GM18858 (cell line): ENCODE measurements around the gene WDR48.
A peak's percentile ranks its signal among the peaks of the same experiment; 100 is the strongest.

ENCODE experiments used
- ATAC-seq: cut with Tn5 transposase; IDR thresholded peaks from one replicate; pipeline ENCODE4 v1.9.1; 2021; ENCODE audit not compliant: unreplicated experiment

WDR48 gene

DNA sequence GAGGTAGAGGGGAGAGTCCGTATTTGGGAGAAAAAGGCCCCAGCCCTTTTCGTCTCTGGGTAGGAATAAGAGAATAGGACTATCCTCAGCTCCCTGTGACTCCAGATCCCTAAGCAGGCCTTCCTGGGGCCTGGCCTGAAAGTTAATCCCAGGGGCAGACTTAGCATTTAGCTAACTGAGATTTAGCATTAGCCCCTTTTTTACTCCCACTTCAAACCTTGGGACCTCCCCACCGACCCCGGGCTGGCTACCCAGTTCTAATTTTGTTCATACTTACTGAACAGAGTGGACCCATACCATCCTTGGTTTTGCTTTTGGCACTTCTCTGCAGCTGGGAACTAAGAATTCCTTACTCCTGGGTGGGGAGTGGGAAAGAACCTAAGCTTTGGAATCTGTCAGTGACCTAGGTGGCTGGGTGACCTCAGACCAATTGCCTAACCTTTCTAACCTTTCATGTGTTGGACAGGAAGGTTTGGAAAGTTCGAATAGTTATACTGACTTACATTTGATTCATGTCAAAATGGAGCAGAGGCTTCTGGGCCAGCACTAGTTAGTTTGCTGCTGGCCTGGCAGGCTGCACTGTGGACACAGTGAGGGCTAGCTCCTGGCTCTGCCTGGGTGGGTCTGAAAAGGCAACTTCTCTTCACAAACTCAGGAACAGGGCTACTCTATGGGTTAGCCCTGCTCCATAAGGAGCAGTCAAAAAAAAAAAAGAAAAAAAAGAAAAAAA lies 67.3 kb downstream of the WDR48 start:
- no peak for ATAC-seq

DNA sequence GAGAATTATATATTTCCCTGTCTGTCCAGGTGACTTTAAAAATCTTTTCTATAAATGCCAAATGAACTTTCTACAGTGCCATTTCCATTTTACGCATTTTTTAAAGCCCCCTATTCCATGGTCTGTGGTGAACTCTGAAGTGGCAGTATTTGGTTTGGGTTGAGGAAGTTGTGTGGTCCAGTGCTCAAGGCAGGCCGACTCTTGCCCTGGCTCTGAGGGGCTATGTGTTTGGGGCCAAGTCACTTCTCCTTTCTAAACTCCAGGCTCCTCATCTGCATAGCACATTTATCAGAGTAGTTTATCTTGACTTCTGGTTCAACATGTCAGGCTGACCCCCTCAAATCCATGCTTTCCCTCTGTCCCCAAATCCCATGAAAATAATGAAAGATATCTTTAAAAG lies 69.8 kb downstream of the WDR48 start:
- ATAC-seq, result no peak

DNA sequence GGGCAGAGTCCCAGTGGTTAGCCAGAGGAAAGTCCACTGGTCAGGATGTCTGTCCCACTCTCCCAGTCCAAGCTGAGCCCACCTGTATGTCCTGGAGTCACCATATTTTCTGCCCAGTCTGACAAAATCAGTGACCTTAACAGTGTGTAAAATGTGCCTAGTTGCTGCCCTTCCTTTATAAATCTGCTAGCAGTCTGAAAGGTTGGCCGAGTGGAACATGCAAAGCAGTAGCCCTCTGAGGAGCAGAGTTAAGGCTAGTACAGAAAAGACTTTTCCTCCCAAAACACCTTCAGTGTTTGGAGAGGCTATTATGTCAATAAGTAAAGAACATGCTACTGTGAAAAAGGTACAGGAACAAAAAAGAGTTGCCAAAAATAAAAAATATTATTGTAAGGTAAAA lies 71.0 kb downstream of the WDR48 start:
- ATAC-seq, result peak; percentile 86

DNA sequence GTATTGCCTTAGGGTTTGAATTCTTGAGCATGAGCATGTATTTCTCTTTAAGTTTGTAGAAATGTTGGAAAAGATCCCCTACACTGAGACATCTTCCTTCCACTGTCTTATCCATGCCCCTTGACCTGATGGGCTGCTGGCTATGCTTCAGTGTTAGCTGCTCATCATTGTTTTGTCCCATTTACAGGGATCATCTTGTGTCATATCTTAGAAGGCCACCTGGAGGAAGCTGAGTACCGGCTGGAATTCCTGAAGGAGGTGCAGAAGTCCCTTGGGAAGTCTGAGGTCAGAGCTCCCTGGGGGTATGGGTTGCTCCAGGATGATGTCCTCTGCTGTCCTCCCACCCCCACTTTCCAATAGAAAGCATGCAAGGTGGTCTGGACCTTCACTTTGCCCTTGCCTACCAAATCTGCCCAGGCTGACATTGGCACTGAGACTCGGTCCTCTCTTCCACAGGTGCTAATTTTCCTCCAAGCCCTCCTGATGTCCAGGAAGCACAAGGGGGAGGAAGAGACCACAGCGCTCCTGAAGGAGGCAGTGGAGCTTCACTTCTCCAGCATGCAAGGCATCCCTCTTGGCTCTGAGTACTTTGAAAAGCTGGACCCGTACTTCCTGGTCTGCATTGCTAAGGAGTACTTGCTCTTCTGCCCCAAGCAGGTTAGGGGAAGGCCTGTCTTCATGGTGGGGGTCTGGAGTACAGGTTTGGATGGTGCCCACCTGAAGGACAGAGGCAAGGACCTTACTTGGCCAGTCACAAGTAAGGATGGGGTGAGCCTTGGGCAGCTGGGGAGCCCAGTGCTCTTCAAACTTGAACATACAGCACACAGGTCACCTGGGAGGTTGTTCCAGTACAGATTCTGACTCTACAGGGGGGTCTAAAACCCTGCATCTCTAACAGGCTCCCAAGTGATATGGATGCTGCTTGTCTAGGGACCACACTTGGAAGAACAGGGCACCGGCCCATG lies 73.3 kb downstream of the WDR48 start:
- no peak for ATAC-seq

DNA sequence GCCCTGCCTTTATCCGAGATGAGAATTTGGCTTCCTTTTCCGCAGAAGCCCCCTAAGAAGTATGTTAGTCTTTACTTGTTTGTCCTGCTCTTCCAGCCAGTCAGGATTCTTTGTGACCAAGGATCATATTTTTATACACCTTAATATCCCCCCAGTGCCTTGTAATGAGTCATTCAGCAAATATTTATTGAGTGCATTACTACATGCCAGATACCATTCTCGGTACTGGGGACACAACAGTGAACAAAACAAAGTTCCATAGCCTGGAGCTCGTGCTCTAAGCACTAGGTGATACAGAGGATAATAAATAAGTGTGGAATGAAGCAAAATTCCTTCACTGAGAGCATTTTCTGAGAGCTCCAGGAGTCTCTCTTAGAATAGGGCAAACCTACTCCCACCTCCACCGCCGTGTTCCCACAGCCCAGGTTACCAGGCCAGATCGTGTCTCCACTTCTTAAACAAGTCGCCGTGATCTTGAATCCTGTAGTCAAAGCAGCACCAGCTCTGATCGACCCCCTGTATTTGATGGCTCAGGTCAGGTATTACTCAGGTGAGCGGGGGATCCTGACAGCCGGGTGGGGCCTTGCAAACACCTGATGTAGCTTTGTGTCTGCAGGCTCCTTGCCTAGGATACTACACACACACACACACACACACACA lies 74.2 kb downstream of the WDR48 start:
- no peak for ATAC-seq

DNA sequence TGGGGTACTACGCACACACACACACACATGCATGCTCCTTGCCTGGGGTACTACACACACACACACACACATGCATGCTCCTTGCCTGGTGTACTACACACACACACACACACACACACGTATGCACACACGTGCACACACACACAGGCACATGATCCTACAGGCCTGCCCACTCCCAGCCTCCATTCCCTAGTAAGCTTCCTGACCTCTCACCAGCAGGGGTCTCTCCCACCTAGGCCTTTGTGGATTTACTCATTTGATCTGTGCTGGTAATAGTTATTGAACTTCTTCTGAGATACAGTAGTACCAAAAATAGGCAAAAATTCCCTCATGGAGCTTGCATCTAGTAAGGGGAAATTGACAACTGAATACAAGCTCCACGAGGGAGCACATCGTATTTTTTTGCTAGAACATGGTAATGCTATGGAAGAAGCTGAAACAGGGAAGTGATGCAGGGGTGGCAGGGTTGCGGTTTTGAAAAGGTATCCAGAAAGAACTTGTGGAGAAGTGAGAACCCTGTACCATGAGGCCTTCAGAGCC lies 74.8 kb downstream of the WDR48 start:
- no peak for ATAC-seq

DNA sequence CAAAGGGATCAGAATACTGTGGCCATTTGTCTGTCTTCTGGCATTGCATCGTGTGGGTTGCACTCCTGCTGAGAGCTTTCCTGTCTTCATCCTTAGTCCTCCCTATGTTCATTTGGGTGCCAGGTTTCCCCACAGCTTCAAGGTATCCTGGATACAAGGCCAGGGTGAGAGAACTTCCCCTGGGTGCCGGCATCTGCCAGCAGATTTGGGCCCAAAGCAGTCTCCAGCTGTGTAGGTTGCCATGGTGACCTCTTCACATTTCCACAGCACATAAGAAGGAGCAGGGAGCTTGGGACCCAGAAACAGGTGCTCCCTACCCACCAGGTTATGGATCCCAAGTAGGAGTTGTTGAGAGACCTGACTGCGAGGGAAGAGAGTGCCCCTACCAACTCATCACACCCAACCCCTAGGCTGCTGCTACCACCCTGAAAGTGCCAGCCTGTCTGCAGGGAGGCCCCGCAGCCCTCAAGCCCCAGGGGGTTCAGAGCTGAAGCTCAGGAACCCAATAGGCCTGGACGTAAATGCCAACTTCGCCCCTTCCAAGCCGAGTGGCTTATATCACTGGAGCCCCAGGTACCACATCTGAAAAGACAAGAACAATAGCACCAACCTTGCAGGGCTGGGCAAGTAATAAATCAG lies 75.6 kb downstream of the WDR48 start:
- ATAC-seq, result no peak

DNA sequence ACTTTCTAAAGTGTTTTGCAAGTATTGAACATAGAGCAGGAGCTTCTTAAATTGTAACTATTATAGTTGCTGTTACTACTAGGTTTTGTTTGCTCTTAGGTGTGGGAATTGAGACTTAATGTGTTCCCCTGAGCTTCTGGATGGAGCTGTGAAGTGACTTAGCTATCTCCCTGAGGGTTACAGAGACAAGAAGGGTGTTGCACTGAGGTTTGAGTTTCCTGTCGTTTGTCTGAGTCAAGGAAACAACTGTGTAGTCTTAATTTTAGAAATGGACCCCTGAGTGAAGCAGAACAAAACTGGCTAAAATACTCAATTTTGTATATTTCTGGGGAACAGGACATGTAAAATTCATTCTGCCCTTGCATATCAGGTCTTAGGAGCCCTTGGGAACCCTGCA lies 76.1 kb downstream of the WDR48 start:
- ATAC-seq, result no peak

DNA sequence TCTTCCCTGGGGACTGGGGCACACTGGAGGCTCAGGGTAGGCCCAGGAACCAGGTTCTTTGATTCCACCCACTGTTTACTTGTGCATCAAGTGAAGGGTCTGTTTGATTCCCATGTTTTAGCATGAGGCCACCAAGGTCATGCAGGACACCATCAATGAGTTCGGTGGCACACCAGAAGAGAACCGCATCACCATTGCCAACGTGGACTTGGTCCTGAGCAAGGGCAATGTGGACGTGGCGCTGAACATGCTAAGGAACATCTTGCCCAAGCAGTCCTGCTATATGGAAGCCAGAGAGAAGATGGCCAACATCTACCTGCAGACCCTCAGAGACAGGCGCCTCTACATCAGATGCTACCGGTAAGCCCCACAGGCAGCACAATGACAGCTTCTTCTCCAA lies 77.1 kb downstream of the WDR48 start:
- ATAC-seq, result no peak

DNA sequence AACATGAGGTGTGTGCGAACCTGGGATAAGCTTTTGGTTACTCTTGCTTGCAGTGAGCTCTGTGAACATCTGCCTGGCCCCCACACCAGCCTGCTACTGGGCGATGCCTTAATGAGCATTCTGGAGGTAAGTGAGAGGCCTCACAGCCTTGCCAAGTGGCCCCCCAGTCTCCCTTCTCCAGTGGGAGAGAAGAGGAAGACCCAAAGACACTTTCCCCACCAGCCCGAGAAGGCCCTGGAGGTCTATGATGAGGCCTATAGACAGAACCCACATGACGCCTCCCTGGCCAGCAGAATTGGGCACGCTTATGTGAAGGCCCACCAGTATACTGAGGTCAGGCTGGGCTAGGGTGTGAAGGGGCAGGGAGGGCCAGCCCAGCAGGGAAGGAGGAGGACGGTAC lies 78.2 kb downstream of the WDR48 start:
- no peak for ATAC-seq

DNA sequence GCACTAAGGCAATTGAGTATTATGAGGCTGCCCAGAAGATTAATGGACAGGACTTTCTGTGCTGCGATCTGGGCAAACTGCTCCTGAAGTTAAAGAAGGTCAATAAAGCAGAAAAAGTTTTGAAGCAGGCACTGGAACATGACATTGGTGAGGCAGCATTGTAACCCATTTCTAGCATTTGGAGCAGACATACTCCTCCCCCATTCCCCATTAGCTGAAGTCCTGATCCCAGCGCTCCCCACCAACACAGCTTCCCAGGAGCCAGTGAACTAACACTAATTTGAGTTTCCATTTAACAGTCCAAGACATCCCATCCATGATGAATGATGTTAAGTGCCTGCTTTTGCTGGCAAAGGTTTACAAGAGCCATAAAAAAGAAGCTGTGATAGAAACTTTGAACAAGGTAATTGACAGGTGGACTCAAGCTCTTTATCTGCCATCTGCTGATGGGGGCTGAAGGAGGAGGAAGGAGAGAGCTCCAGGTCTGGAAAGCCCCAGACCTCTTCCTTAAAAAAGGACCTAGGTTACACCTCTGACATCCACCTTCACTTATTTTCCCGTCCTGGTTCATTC lies 79.0 kb downstream of the WDR48 start:
- no peak for ATAC-seq

DNA sequence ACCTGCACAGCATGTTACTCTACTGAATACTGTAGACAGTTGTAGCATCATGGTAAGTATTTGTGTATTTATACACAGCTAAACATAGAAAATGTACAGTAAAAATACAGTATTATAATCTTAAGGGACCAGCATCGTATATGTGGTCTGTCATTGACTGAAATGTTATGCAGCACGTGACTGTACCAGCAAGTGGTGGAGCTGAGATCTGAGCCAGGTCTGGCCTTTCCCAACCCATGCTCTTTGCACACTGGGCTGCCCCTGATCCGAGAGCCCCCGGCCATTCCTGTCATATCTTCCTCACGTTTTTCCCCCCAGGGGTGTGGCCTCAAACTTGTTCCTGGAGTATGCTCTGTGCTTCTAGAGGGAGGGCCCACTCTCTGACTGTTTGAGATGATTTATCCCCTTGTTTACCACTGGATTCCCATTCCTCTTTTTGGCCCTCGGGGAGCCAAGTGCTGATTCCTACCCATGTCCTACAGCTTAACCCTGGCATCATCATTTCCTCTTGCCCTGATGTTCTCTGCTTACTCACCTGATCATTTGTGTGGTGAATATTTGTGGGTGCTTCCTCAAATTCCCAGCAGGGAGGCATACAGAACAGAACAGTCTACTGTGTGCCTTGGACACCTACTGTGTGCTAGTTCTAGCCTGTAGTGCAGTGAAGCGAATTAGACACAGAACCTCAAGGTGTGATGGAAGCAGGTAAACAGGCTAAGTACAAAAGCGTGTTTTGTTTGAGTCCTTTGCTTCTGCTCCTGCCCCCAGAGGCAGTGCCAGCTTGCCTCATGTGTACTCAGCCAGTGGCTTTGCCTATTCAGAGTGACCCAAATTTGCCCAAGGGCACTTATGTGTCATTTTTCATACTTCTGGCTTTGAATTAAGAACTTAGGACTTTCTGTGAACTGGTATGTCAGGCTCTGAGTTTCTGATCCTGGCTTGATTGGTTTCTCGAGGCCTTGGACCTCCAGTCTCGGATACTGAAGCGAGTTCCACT lies 80.6 kb downstream of the WDR48 start:
- no peak for ATAC-seq

DNA sequence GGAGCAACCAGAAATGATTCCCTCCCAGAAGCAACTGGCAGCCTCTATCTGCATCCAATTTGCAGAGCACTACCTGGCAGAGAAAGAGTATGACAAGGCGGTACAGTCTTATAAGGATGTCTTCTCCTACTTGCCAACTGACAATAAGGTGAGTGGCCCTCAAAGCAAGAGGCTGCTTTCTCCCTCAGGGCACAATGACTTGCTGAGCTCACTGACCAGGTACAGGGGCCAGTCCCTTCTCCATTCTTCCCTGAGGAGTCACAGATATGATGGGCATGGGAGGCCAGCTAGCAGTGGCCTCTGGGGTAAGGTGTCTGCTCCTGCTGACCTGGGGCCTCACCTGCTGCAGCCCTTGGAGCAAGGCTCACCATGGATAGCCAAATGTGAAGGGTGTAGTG lies 81.3 kb downstream of the WDR48 start:
- ATAC-seq, result no peak

DNA sequence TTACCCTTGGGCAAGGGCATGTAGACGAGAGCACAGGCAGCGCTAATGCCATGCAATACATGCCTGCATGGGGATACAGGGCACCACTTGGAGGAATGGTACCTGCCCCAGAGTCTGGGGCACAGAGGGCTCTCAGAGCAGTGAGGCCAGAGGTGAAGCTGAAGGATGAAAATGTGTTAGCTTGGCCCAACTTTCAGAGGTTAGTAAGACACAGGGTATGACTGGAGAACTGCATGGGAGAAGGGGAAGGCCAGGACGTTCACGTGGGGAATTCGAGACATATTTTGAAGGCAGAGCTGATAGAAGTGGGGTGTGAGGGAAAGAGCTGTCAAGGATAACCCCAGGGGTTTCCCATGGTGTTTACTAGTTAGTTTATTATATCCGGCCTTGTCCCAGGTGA lies 82.0 kb downstream of the WDR48 start:
- ATAC-seq, result no peak

DNA sequence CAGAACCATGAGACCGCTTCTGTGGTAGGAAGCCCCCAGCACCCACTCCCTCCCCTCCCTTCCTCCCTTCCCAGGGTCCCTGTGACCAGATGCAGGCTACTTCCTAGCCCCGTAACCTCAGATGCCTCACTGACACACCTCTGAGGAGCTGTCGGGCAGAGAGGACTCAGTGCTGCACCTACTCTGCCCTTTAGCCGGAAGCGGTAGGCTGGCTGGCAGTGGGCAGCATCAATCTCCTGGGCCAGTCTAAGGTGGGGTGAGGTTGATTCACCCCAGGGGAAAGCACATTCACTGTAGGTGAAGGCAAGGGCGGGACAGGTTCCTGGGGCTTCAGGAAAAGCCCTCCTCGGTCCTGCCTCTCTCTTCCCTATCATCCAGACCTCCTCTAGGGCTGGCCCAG lies 82.5 kb downstream of the WDR48 start:
- ATAC-seq, result no peak

DNA sequence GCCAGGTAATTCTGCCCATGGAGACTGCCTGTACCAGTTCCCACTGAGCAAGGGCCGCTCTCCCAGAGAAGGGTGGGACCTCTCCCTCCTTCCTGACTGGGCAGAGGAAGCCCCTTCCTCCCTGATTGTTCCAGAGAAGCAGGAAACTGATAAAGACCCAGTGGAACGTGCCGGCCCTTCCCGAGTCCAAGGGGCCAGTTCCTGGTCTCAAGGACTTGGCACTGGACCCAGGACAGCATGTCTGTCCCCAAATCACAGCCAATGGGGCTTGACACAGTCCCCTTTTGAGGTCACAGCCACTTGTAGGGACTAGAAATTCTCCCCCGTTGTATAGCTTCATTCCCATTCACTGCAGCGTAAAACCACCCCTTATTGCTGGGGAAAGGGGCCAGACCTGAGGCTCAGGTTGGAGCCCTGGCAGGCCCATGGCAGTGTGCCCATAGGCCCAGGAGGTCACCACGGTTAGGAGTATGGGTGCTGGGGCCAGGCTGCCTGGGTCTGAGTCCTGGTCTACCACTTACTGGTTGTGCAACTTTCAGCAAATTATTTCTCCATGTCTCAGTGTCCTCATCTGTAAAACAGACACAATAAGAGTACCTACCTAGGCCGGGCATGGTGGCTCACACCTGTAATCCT lies 83.5 kb downstream of the WDR48 start:
- no peak for ATAC-seq

DNA sequence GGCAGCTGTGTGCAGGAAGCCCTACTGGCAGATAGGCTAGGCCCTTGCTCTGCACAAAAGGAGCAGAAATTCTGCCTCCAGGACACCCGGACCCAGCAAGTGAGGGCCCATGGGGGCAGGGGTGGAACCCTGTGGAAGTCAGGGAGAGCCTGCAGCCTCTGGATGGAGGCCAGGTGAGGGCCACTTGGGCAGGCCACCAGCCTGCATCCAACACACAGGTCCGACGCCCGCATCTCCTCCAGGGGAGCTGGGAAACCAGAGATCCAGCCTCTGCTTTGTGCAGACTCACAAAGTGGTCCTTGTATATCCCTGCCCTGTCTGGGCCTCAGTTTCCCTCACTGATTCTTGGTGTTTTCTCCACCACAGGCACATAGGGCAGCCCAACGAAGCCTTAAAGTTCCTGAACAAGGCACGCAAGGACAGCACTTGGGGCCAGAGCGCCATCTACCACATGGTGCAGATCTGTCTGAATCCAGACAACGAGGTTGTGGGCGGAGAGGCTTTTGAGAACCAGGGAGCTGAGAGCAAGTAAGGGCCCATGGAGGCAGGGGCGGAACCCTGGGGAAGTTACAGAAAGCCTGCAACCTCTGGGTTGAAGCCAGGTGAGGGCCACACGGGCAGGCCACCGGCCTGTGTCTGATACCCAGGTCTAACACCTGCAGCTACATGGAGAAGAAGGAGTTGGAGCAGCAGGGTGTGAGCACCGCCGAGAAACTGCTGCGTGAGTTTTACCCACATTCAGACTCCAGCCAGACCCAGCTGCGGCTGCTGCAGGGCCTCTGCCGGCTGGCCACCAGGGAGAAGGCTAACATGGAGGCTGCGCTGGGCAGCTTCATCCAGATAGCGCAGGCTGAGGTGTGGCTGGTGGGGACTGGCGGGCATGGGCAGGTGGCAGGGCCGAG lies 85.0 kb downstream of the WDR48 start:
- ATAC-seq, result no peak

DNA sequence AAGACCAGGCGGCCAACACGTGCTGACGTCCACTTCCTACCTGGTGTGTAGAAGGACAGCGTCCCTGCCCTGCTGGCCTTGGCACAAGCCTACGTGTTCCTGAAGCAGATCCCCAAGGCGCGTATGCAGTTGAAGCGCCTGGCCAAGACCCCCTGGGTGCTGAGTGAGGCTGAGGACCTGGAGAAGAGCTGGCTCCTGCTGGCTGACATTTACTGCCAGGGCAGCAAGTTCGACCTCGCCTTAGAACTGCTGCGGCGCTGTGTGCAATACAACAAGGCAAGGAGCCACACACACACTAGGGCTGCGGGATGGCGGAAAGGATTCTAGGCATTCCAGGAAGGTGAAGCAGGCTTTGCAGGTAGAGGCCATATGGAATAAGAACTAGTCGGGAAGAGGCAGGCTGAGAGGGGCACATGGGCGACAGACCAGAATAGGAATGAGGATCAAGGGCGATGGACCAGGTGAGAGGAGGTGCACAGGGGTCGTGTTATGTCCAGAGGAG lies 85.7 kb downstream of the WDR48 start:
- no peak for ATAC-seq
